ENCODE measurements around the gene FMO1.

DNA sequence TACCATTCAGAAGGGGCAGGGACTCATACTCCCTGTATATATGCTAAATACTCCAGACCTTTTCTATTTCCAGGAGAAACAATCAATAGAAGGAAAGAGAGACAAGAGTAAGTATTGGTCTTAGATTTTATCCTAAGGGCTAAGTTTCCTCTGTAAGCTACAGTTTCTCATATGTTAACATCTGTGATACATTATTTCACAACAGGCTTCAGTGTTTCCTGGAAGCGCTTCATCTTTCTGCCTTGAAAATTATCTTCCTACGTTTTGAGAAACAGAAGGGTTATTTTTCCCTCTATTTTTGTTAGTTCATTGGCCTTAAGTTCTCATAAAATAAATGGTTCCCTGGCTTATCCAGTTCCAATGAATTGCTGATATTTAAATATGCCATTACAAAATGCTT, 15.6 kb downstream of the FMO1 start:
- TF ChIP-seq EZH2phosphoT487 (IDR thresholded peaks at IDR 0.05; ENCODE audit: low read length) = no peak
- TF ChIP-seq EZH2 (optimal IDR thresholded peaks at IDR 0.05; ENCODE audit: low read depth, low read length) = no peak

Data from MM.1S (cell line).